ENCODE results near the gene KIF2C. TPM values are rescaled to one million over a fixed set of nuclear protein-coding genes. Genes with fewer than 3 reads are reported as not detected.
"Not testable (repeated sequence)": the region's sequence is repeated elsewhere in the genome, so short reads cannot be mapped to it uniquely, and the experiment has no call there.

The KIF2C gene
- total RNA-seq, result 100 to 1,000 TPM; 107 to 113 TPM

- intact Hi-C loops (cut with micrococcal nuclease), result loop anchor here (1.0 to 10.0 kb wide), 5 partner anchors 8 to 465 kb away; partner anchors contain the start of genes EIF2B3, RNU5D-1, RPS8 and ZSWIM5
- POLR2A ChIA-PET, result interaction anchor here (1.0 to 2.6 kb wide), 4 partner anchors 9 to 36 kb away, joined by 4 to 21 read pairs (median 13); partner anchors contain the start of genes RNU5D-1 and RPS8
- peaks cover 24% of the 10 kb centered on the region for H3K4me1 Mint-ChIP-seq (ENCODE audit: low read depth)
- H3K27ac Mint-ChIP-seq, result peak within 1 kb of the TSS; percentile 93
- no peaks in the 10 kb centered on the region for H3K27me3 Mint-ChIP-seq
- H3K9me3 Mint-ChIP-seq, result no peaks in the 10 kb centered on the region
- H3K36me3 Mint-ChIP-seq, result peaks cover 28% of the 10 kb centered on the region
- peak; percentile 99 for DNase-seq
- CTCF ChIA-PET, result interaction anchor here (0.7 to 1.9 kb wide), 3 partner anchors 8 to 65 kb away, joined by 3 to 4 read pairs (median 3); partner anchors contain the start of genes ARMH1, RNU5D-1 and TMEM53
- H3K4me3 Mint-ChIP-seq, result peak within 1 kb of the TSS; percentile 93
These were observed at the start of gene KIF2C for GRCh38 chr1:44739307-44740178. Gene KIF2C (plus strand): TSS chr1:44739837. CDS start chr1:44739933, 96 bp downstream.

GRCh38 chr1:44693159-44693558 lies 46.5 kb upstream of the KIF2C start:
- ChIA-PET POLR2A (interaction anchor here (1.6 kb wide), 1 partner anchor 29 kb away, joined by 6 read pairs; no protein-coding TSS in a partner anchor), CTCF (interaction anchor here (1.9 kb wide), 1 partner anchor 40 kb away, joined by 7 read pairs; no protein-coding TSS in a partner anchor)
- no peak for DNase-seq
- intact Hi-C loops (cut with micrococcal nuclease), result no loop called here
- H3K4me1 Mint-ChIP-seq (ENCODE audit: low read depth), result peaks cover 18% of the 10 kb centered on the region
- no peaks in the 10 kb centered on the region for H3K9me3 Mint-ChIP-seq
- no peaks in the 10 kb centered on the region for H3K36me3 Mint-ChIP-seq
- H3K4me3 Mint-ChIP-seq, result no peak overlapping the region
- H3K27ac Mint-ChIP-seq, result no peak overlapping the region
- no peaks in the 10 kb centered on the region for H3K27me3 Mint-ChIP-seq

GRCh38 chr1:44693900-44694299 lies 45.7 kb upstream of the KIF2C start:
- no peaks in the 10 kb centered on the region for H3K36me3 Mint-ChIP-seq
- no peak overlapping the region for H3K4me3 Mint-ChIP-seq
- peaks cover 18% of the 10 kb centered on the region for H3K4me1 Mint-ChIP-seq (ENCODE audit: low read depth)
- H3K9me3 Mint-ChIP-seq, result no peaks in the 10 kb centered on the region
- ChIA-PET CTCF (no interaction called here), POLR2A (interaction anchor here (1.6 kb wide), 1 partner anchor 28 kb away, joined by 6 read pairs; no protein-coding TSS in a partner anchor)
- H3K27me3 Mint-ChIP-seq, result no peaks in the 10 kb centered on the region
- no peak for DNase-seq
- intact Hi-C loops (cut with micrococcal nuclease), result no loop called here
- H3K27ac Mint-ChIP-seq, result no peak overlapping the region

- intact Hi-C loops (cut with micrococcal nuclease), result no loop called here
These were observed 44.7 kb upstream of the KIF2C start for GRCh38 chr1:44694863-44695478.

GRCh38 chr1:44695671-44696070 lies 44.0 kb upstream of the KIF2C start:
- no peaks in the 10 kb centered on the region for H3K27me3 Mint-ChIP-seq
- H3K4me1 Mint-ChIP-seq (ENCODE audit: low read depth), result peaks cover 18% of the 10 kb centered on the region
- no peak for DNase-seq
- POLR2A ChIA-PET, result interaction anchor here (0.5 to 3.1 kb wide), 2 partner anchors 26 to 36 kb away, joined by 3 to 20 read pairs; no protein-coding TSS in a partner anchor
- CTCF ChIA-PET, result interaction anchor here (1.0 to 2.9 kb wide), 3 partner anchors 12 to 44 kb away, joined by 5 to 21 read pairs (median 8); partner anchors contain the start of genes ARMH1 and TMEM53
- intact Hi-C loops (cut with micrococcal nuclease), result no loop called here
- H3K27ac Mint-ChIP-seq, result no peak overlapping the region
- no peaks in the 10 kb centered on the region for H3K36me3 Mint-ChIP-seq
- H3K9me3 Mint-ChIP-seq, result no peaks in the 10 kb centered on the region
- no peak overlapping the region for H3K4me3 Mint-ChIP-seq

More at GRCh38 chr1:44694863-44695478, 44.7 kb upstream of the KIF2C start:
- H3K4me1 Mint-ChIP-seq (ENCODE audit: low read depth), result peaks cover 18% of the 10 kb centered on the region
- H3K4me3 Mint-ChIP-seq, result no peak overlapping the region
- no peak for DNase-seq
- H3K9me3 Mint-ChIP-seq, result no peaks in the 10 kb centered on the region
- ChIA-PET CTCF (interaction anchor here (2.9 kb wide), 1 partner anchor 43 kb away, joined by 21 read pairs; no protein-coding TSS in a partner anchor), POLR2A (no interaction called here)
- H3K27ac Mint-ChIP-seq, result no peak overlapping the region
- H3K36me3 Mint-ChIP-seq, result no peaks in the 10 kb centered on the region
- H3K27me3 Mint-ChIP-seq, result no peaks in the 10 kb centered on the region

GRCh38 chr1:44696101-44696500 lies 43.5 kb upstream of the KIF2C start:
- H3K36me3 Mint-ChIP-seq, result no peaks in the 10 kb centered on the region
- H3K27ac Mint-ChIP-seq, result no peak overlapping the region
- CTCF ChIA-PET, result interaction anchor here (1.0 to 2.9 kb wide), 7 partner anchors 12 to 44 kb away, joined by 3 to 21 read pairs (median 5); partner anchors contain the start of genes ARMH1 and TMEM53
- no peaks in the 10 kb centered on the region for H3K9me3 Mint-ChIP-seq
- POLR2A ChIA-PET, result interaction anchor here (0.5 to 3.1 kb wide), 2 partner anchors 26 to 36 kb away, joined by 3 to 20 read pairs; no protein-coding TSS in a partner anchor
- no peaks in the 10 kb centered on the region for H3K27me3 Mint-ChIP-seq
- no peak overlapping the region for H3K4me3 Mint-ChIP-seq
- peaks cover 18% of the 10 kb centered on the region for H3K4me1 Mint-ChIP-seq (ENCODE audit: low read depth)
- intact Hi-C loops (cut with micrococcal nuclease), result no loop called here
- no peak for DNase-seq

- POLR2A ChIA-PET, result interaction anchor here (3.1 kb wide), 1 partner anchor 25 kb away, joined by 20 read pairs; no protein-coding TSS in a partner anchor
- Mint-ChIP-seq H3K27ac (peak overlapping the region; percentile 58), H3K4me3 (no peak overlapping the region), H3K4me1 (ENCODE audit: low read depth) (peaks cover 18% of the 10 kb centered on the region), H3K27me3 (no peaks in the 10 kb centered on the region), H3K9me3 (no peaks in the 10 kb centered on the region), H3K36me3 (no peaks in the 10 kb centered on the region)
- intact Hi-C loops (cut with micrococcal nuclease), result no loop called here
- DNase-seq, result peak; percentile 62
- CTCF ChIA-PET, result interaction anchor here (0.6 to 2.9 kb wide), 7 partner anchors 11 to 45 kb away, joined by 3 to 21 read pairs (median 5); partner anchors contain the start of genes ARMH1 and TMEM53
These were observed 42.8 kb upstream of the KIF2C start for GRCh38 chr1:44696789-44697345.

- no peaks in the 10 kb centered on the region for H3K9me3 Mint-ChIP-seq
- no peak overlapping the region for H3K27ac Mint-ChIP-seq
- DNase-seq, result no peak
- no peaks in the 10 kb centered on the region for H3K27me3 Mint-ChIP-seq
- H3K4me3 Mint-ChIP-seq, result no peak overlapping the region
- intact Hi-C loops (cut with micrococcal nuclease), result no loop called here
- POLR2A ChIA-PET, result interaction anchor here (3.1 kb wide), 1 partner anchor 23 kb away, joined by 20 read pairs; no protein-coding TSS in a partner anchor
- H3K36me3 Mint-ChIP-seq, result no peaks in the 10 kb centered on the region
- CTCF ChIA-PET, result interaction anchor here (2.8 kb wide), 1 partner anchor 23 kb away, joined by 8 read pairs; the partner anchor contains the start of genes ARMH1 and TMEM53
- H3K4me1 Mint-ChIP-seq (ENCODE audit: low read depth), result peaks cover 17% of the 10 kb centered on the region
These were observed 41.5 kb upstream of the KIF2C start for GRCh38 chr1:44698138-44698537.

- H3K27me3 Mint-ChIP-seq; H3K4me3 Mint-ChIP-seq; DNase-seq; H3K36me3 Mint-ChIP-seq; intact Hi-C loops (cut with micrococcal nuclease); H3K27ac Mint-ChIP-seq; POLR2A ChIA-PET; H3K9me3 Mint-ChIP-seq: not testable (repeated sequence)
- CTCF ChIA-PET, result interaction anchor here (0.9 kb wide), 1 partner anchor 15 kb away, joined by 7 read pairs; no protein-coding TSS in a partner anchor
- peaks cover 11% of the 10 kb centered on the region for H3K4me1 Mint-ChIP-seq (ENCODE audit: low read depth)
These were observed 40.3 kb upstream of the KIF2C start for GRCh38 chr1:44699375-44699774.

GRCh38 chr1:44700573-44700972 lies 39.1 kb upstream of the KIF2C start:
- no peak for DNase-seq
- H3K27me3 Mint-ChIP-seq, result no peaks in the 10 kb centered on the region
- H3K4me3 Mint-ChIP-seq, result no peak overlapping the region
- POLR2A ChIA-PET, result interaction anchor here (1.0 kb wide), 1 partner anchor 21 kb away, joined by 3 read pairs; no protein-coding TSS in a partner anchor
- intact Hi-C loops (cut with micrococcal nuclease), result no loop called here
- no peak overlapping the region for H3K27ac Mint-ChIP-seq
- H3K36me3 Mint-ChIP-seq, result no peaks in the 10 kb centered on the region
- H3K4me1 Mint-ChIP-seq (ENCODE audit: low read depth), result peaks cover 11% of the 10 kb centered on the region
- H3K9me3 Mint-ChIP-seq, result no peaks in the 10 kb centered on the region
- CTCF ChIA-PET, result no interaction called here

GRCh38 chr1:44701141-44701573 lies 38.5 kb upstream of the KIF2C start:
- DNase-seq, result no peak
- POLR2A ChIA-PET, result interaction anchor here (1.0 kb wide), 1 partner anchor 20 kb away, joined by 3 read pairs; no protein-coding TSS in a partner anchor
- Mint-ChIP-seq H3K36me3 (no peaks in the 10 kb centered on the region), H3K9me3 (no peaks in the 10 kb centered on the region), H3K4me3 (no peak overlapping the region), H3K4me1 (ENCODE audit: low read depth) (peaks cover 11% of the 10 kb centered on the region), H3K27ac (no peak overlapping the region), H3K27me3 (no peaks in the 10 kb centered on the region)
- CTCF ChIA-PET, result interaction anchor here (1.0 kb wide), 1 partner anchor 13 kb away, joined by 3 read pairs; no protein-coding TSS in a partner anchor
- intact Hi-C loops (cut with micrococcal nuclease), result no loop called here

All from activated CD4-positive, alpha-beta memory T cell treated with anti-CD3 and anti-CD28 coated beads for 36 hours (primary cell).